ENCODE data around the gene VPS26C. TPM values are rescaled to one million over a fixed set of nuclear protein-coding genes. Genes with fewer than 3 reads are reported as not detected.

VPS26C gene
- 100 to 1,000 TPM; 105 to 127 TPM for total RNA-seq

DNA sequence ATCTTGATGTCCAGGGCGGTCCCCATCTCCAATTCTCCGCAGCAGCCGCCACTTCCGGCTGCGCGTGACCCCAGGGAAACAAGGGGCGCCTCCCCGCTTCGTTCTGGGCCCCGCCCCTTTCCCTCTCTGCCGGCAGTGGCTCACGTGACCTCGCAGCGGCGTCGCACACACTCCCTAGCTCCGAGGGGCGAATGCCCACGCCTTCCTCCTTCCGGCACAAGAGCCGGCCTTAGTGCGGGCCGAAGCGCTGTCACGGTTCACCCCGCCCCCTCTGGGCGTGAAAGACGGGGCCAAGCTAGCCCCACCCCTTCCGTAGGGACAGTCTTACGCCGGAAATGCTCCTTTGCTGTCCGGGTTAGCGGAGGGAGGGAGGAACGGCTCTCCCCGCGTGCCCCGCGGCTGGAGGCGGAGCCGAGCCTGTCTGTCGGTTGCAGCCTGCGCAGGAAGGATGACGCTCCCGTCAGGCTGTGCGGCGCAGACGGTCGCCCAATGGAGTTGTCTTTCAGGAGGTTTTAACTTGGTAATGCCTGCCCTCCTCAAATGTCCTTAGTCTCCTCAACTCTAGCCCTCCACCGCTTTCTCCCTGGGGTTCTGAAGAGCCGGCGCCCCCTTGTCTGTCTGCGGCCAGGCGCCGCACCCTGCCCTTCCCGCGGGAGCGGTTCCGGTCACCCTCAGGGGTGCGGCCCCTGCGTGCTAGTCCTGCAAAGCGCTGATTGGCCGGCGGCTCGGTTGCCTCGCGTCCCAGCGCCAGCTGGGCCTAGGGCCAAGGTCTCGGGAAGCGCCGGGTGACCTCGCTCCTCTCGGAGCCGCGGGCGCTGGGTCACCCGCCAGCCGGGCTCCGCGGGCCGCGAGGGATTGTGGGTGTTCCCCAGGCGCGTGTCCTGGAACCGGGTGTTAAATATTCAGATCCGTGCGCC lies at the start of gene VPS26C:
Gene VPS26C (minus strand): TSS at position 66 of the 917 bp plus-strand sequence. CDS start 40 bp downstream, at position 26.

Small RNA genes lying within 50 kb of the gene (small RNA-seq; reads per million reads assigned to genes)
- 0 reads per million in 2 donors for gene RN7SL678P

Other genes with a start within 250 kb of the VPS26C start
- 10 to 100 TPM in 1 of 2 donors, 1 to 10 TPM in 1; 4.7 to 12.0 TPM for gene PIGP, start 194.3 kb downstream of the VPS26C start, total RNA-seq
- 100 to 1,000 TPM in 1 of 2 donors, 10 to 100 TPM in 1; 60.6 to 130 TPM for gene TTC3, start 194.1 kb downstream of the VPS26C start, total RNA-seq
- 10 to 100 TPM; 67.9 to 77.1 TPM for gene DYRK1A, start 99.4 kb upstream of the VPS26C start, total RNA-seq